Lower leg skin (tissue), 4 donors: ENCODE data around the gene MTF1. TPM values are rescaled to one million over a fixed set of nuclear protein-coding genes. Genes with fewer than 3 reads are reported as not detected.

Experiments used
- DNase-seq, 2 donors: peaks; one replicate each; pipeline ENCODE4 v3.0.0-alpha.2; 2019; ENCODE audit warnings: low spot score in 2 of 2
- H3K4me3 ChIP-seq: fragments of 200-600 bp; sonication (generic); 2 replicates; pipeline ENCODE4 v1.5.1; 2017; ENCODE audit warnings: mild to moderate bottlenecking, low read depth; ENCODE audit not compliant: poor library complexity, severe bottlenecking
- CTCF ChIP-seq, 3 donors: fragments of 450-650 bp; IDR thresholded peaks; one replicate each; pipeline ENCODE4 v1.5.1; 2016; ENCODE audit warnings: antibody characterized with exemption in 3 of 3, mild to moderate bottlenecking in 3 of 3, moderate library complexity in 2 of 3
- POLR2A ChIP-seq, 2 donors: fragments of 450-650 bp; IDR thresholded peaks; one replicate each; pipeline ENCODE4 v1.6.1; 2016 to 2017; ENCODE audit warnings: antibody characterized with exemption in 2 of 2, mild to moderate bottlenecking in 1 of 2, moderate library complexity in 1 of 2
- WGBS, 2 donors: methylation state at CpG; one replicate each; pipeline ENCODE4 v1.1.5; 2018; 5-methylcytosine and 5-hydroxymethylcytosine counted together
- intact Hi-C: fragments of 100-400 bp; cut with DNase I; formaldehyde crosslinking; loops from one replicate; pipeline ENCODE4 v1.15.0; 2023; ENCODE audit warnings: low total_unique reads
- total RNA-seq, 4 donors: library from RNA; depleted of rRNA; stranded (reverse); fragments of >200 nt; gene quantifications; one replicate each; pipeline ENCODE4 v1.1.0, GENCODE V29; 2016

The MTF1 gene
- total RNA-seq, 4 donors from 2014 or later, result 6.7 to 9.6 (median 7.7) TPM

GRCh38 chr1:37825506-37825905 is 33.9 kb downstream of the MTF1 start:
- no peak for TF ChIP-seq CTCF (IDR thresholded peaks at IDR 0.05)

GRCh38 chr1:37824001-37824400 is 35.4 kb downstream of the MTF1 start:
- no peak for TF ChIP-seq CTCF (IDR thresholded peaks at IDR 0.05)
- TF ChIP-seq POLR2A (IDR thresholded peaks at IDR 0.05), result no peak
- 89 to 95% methylated on average over 2 of the region's 2 CpGs for WGBS, 2 donors
- DNase-seq, result no peak
- intact Hi-C loops, result no loop called here
- no peak overlapping the region for H3K4me3 ChIP-seq

More at GRCh38 chr1:37825506-37825905, 33.9 kb downstream of the MTF1 start:
- intact Hi-C loops, result no loop called here
- 73 to 79% methylated on average over 2 of the region's 2 CpGs for WGBS, 2 donors
- H3K4me3 ChIP-seq, result no peak overlapping the region
- DNase-seq, result no peak

- DNase-seq, result no peak
- TF ChIP-seq POLR2A (IDR thresholded peaks at IDR 0.05) (no peak), CTCF (IDR thresholded peaks at IDR 0.05) (no peak)
- H3K4me3 ChIP-seq, result no peak overlapping the region
- intact Hi-C loops, result no loop called here
- WGBS, 2 donors, result 93 to 96% methylated on average over 9 of the region's 9 CpGs
Observed at GRCh38 chr1:37822906-37823815, 36.2 kb downstream of the MTF1 start.

- TF ChIP-seq POLR2A (IDR thresholded peaks at IDR 0.05) (no peak), CTCF (IDR thresholded peaks at IDR 0.05) (no peak)
- 94 to 97% methylated on average over 2 of the region's 2 CpGs for WGBS, 2 donors
- intact Hi-C loops, result no loop called here
- no peak overlapping the region for H3K4me3 ChIP-seq
- DNase-seq, result no peak
Observed at GRCh38 chr1:37821481-37821880, 37.9 kb downstream of the MTF1 start.

GRCh38 chr1:37817481-37817880 is 41.9 kb downstream of the MTF1 start:
- no peak overlapping the region for H3K4me3 ChIP-seq
- TF ChIP-seq CTCF (IDR thresholded peaks at IDR 0.05) (no peak), POLR2A (IDR thresholded peaks at IDR 0.05) (no peak)
- peak in 1 of 2 donors; percentile 36 for DNase-seq
- intact Hi-C loops, result no loop called here
- 20% methylated on average over 2 of the region's 2 CpGs for WGBS, 2 donors
